Measurements from ENCODE around the gene TMEM178B.
"Not testable (repeated sequence)": the region's sequence is repeated elsewhere in the genome, so short reads cannot be mapped to it uniquely, and the experiment has no call there.

Gene TMEM178B

GRCh38 chr7:141094336-141095070 lies 20.6 kb downstream of the TMEM178B start:
- Histone ChIP-seq H3K9me3 (ENCODE audit: low read depth, low read length) (no peaks in the 10 kb centered on the region), H3K9ac (ENCODE audit: insufficient read length) (no peak overlapping the region), H3K27ac (no peak overlapping the region), H3K36me3 (ENCODE audit: insufficient read depth, low read length) (no peaks in the 10 kb centered on the region), H3K4me3 (no peak overlapping the region)
- DNase-seq (ENCODE audit: low read depth, low spot score), result no peak
- TF ChIP-seq EZH2 (IDR thresholded peaks at IDR 0.05) (no peak), FOXP2 (optimal IDR thresholded peaks at IDR 0.05; ENCODE audit: control extremely low read depth, extremely low read length, insufficient read depth) (no peak), POLR2AphosphoS5 (IDR thresholded peaks at IDR 0.05; ENCODE audit: borderline replicate concordance, low read depth, low read length) (no peak)

- DNase-seq (ENCODE audit: low read depth, low spot score), result no peak
- Histone ChIP-seq H3K36me3 (ENCODE audit: insufficient read depth, low read length) (no peaks in the 10 kb centered on the region), H3K4me3 (no peak overlapping the region), H3K9ac (ENCODE audit: insufficient read length) (no peak overlapping the region), H3K9me3 (ENCODE audit: low read depth, low read length) (no peaks in the 10 kb centered on the region), H3K27ac (no peak overlapping the region)
- no peak for TF ChIP-seq POLR2AphosphoS5 (IDR thresholded peaks at IDR 0.05; ENCODE audit: borderline replicate concordance, low read depth, low read length)
- TF ChIP-seq EZH2 (IDR thresholded peaks at IDR 0.05), result no peak
- TF ChIP-seq FOXP2 (optimal IDR thresholded peaks at IDR 0.05; ENCODE audit: control extremely low read depth, extremely low read length, insufficient read depth), result no peak
Measured at GRCh38 chr7:141097430-141097829, 23.6 kb downstream of the TMEM178B start.

- no peak overlapping the region for H3K4me3 ChIP-seq
- TF ChIP-seq FOXP2 (optimal IDR thresholded peaks at IDR 0.05; ENCODE audit: control extremely low read depth, extremely low read length, insufficient read depth) (no peak), POLR2AphosphoS5 (IDR thresholded peaks at IDR 0.05; ENCODE audit: borderline replicate concordance, low read depth, low read length) (no peak), EZH2 (IDR thresholded peaks at IDR 0.05) (no peak)
- no peak for DNase-seq (ENCODE audit: low read depth, low spot score)
- no peaks in the 10 kb centered on the region for H3K9me3 ChIP-seq (ENCODE audit: low read depth, low read length)
- H3K36me3 ChIP-seq (ENCODE audit: insufficient read depth, low read length), result no peaks in the 10 kb centered on the region
- H3K9ac ChIP-seq (ENCODE audit: insufficient read length), result no peak overlapping the region
- H3K27ac ChIP-seq, result no peak overlapping the region
Measured at GRCh38 chr7:141102436-141102835, 28.6 kb downstream of the TMEM178B start.

- TF ChIP-seq FOXP2 (optimal IDR thresholded peaks at IDR 0.05; ENCODE audit: control extremely low read depth, extremely low read length, insufficient read depth) (no peak), POLR2AphosphoS5 (IDR thresholded peaks at IDR 0.05; ENCODE audit: borderline replicate concordance, low read depth, low read length) (no peak), EZH2 (IDR thresholded peaks at IDR 0.05) (no peak)
- no peak overlapping the region for H3K4me3 ChIP-seq
- no peak overlapping the region for H3K9ac ChIP-seq (ENCODE audit: insufficient read length)
- no peak for DNase-seq (ENCODE audit: low read depth, low spot score)
- no peak overlapping the region for H3K27ac ChIP-seq
- no peaks in the 10 kb centered on the region for H3K9me3 ChIP-seq (ENCODE audit: low read depth, low read length)
- H3K36me3 ChIP-seq (ENCODE audit: insufficient read depth, low read length), result no peaks in the 10 kb centered on the region
Measured at GRCh38 chr7:141103847-141104429, 30.1 kb downstream of the TMEM178B start.

GRCh38 chr7:141113131-141113530 lies 39.3 kb downstream of the TMEM178B start:
- H3K9ac ChIP-seq (ENCODE audit: insufficient read length), result no peak overlapping the region
- DNase-seq (ENCODE audit: low read depth, low spot score), result no peak
- no peaks in the 10 kb centered on the region for H3K9me3 ChIP-seq (ENCODE audit: low read depth, low read length)
- no peaks in the 10 kb centered on the region for H3K36me3 ChIP-seq (ENCODE audit: insufficient read depth, low read length)
- no peak for TF ChIP-seq POLR2AphosphoS5 (IDR thresholded peaks at IDR 0.05; ENCODE audit: borderline replicate concordance, low read depth, low read length)
- TF ChIP-seq FOXP2 (optimal IDR thresholded peaks at IDR 0.05; ENCODE audit: control extremely low read depth, extremely low read length, insufficient read depth), result no peak
- TF ChIP-seq EZH2 (IDR thresholded peaks at IDR 0.05), result no peak
- H3K27ac ChIP-seq, result no peak overlapping the region
- H3K4me3 ChIP-seq, result no peak overlapping the region

GRCh38 chr7:141114029-141114664 lies 40.3 kb downstream of the TMEM178B start:
- H3K27ac ChIP-seq, result no peak overlapping the region
- no peaks in the 10 kb centered on the region for H3K36me3 ChIP-seq (ENCODE audit: insufficient read depth, low read length)
- TF ChIP-seq POLR2AphosphoS5 (IDR thresholded peaks at IDR 0.05; ENCODE audit: borderline replicate concordance, low read depth, low read length) (no peak), EZH2 (IDR thresholded peaks at IDR 0.05) (no peak), FOXP2 (optimal IDR thresholded peaks at IDR 0.05; ENCODE audit: control extremely low read depth, extremely low read length, insufficient read depth) (no peak)
- H3K4me3 ChIP-seq, result no peak overlapping the region
- no peak overlapping the region for H3K9ac ChIP-seq (ENCODE audit: insufficient read length)
- H3K9me3 ChIP-seq (ENCODE audit: low read depth, low read length), result no peaks in the 10 kb centered on the region
- DNase-seq (ENCODE audit: low read depth, low spot score), result no peak

- H3K27ac ChIP-seq, result no peak overlapping the region
- no peaks in the 10 kb centered on the region for H3K36me3 ChIP-seq (ENCODE audit: insufficient read depth, low read length)
- DNase-seq (ENCODE audit: low read depth, low spot score), result no peak
- H3K4me3 ChIP-seq, result no peak overlapping the region
- no peak for TF ChIP-seq FOXP2 (optimal IDR thresholded peaks at IDR 0.05; ENCODE audit: control extremely low read depth, extremely low read length, insufficient read depth)
- no peak for TF ChIP-seq POLR2AphosphoS5 (IDR thresholded peaks at IDR 0.05; ENCODE audit: borderline replicate concordance, low read depth, low read length)
- TF ChIP-seq EZH2 (IDR thresholded peaks at IDR 0.05), result no peak
- no peak overlapping the region for H3K9ac ChIP-seq (ENCODE audit: insufficient read length)
- no peaks in the 10 kb centered on the region for H3K9me3 ChIP-seq (ENCODE audit: low read depth, low read length)
Measured at GRCh38 chr7:141115965-141116364, 42.1 kb downstream of the TMEM178B start.

- DNase-seq (ENCODE audit: low read depth, low spot score); H3K4me3 ChIP-seq; H3K9me3 ChIP-seq (ENCODE audit: low read depth, low read length); H3K27ac ChIP-seq; H3K9ac ChIP-seq (ENCODE audit: insufficient read length); H3K36me3 ChIP-seq (ENCODE audit: insufficient read depth, low read length): not testable (repeated sequence)
Measured at GRCh38 chr7:141116661-141117060, 42.8 kb downstream of the TMEM178B start.
